KG1 (cell line): ENCODE data around the gene ZFX.
"Not testable (repeated sequence)": the region's sequence is repeated elsewhere in the genome, so short reads cannot be mapped to it uniquely, and the experiment has no call there.

Experiments used
- DNase-seq: peaks from one replicate; lab custom pipeline; 2025; lab: John Stamatoyannopoulos, UW

Gene ZFX

GRCh38 chrX:24151513-24151912 is 2.0 kb downstream of the ZFX start:
- DNase-seq = no peak

DNA sequence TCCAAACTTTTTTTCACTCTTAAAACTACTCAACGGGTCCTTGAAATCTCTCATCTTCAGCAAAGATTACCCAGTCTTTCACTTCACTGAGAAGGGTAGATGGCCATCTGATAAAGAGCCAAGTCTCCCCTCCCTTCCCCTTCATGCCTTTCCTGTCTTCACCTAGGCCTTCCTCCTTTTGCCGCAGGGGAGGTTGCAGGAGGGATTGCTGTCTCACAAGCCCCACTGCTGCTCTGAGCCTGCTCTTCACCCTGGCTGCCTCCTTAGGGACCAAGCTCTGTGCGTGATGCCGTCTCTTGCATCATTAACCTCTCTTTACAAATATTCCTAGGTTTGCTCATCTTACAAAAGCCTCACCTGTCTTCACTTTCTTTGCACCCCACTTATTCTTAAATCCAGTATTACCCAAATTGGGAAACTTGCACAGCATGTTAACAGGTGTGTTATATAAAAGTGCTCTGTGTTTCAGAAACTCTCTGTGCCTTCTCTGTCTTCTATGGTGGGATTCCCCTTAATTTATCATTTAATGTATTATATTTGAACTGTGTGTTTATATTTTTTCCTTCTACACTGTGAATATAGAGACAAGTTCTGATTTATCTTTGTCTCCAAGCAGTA is 3.8 kb downstream of the ZFX start:
- no peak for DNase-seq

DNA sequence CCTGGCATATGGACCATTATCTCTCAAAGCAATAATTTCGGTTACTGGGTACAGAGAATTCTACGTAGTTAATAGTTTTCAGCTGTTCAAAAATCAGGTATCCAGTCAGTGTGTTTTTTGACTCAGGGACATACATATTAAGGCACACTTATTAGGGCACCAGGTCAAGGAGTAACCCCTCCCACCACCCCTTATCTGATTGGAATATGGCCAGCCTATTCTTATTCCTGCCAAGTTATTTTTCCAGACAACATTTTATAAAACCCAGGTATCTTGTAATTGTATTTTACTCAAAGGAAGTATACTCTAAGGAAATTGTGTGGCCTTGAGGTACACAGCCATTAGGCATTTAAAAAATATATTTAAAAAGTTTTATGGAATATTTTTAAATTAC is 4.3 kb downstream of the ZFX start:
- DNase-seq = no peak

DNA sequence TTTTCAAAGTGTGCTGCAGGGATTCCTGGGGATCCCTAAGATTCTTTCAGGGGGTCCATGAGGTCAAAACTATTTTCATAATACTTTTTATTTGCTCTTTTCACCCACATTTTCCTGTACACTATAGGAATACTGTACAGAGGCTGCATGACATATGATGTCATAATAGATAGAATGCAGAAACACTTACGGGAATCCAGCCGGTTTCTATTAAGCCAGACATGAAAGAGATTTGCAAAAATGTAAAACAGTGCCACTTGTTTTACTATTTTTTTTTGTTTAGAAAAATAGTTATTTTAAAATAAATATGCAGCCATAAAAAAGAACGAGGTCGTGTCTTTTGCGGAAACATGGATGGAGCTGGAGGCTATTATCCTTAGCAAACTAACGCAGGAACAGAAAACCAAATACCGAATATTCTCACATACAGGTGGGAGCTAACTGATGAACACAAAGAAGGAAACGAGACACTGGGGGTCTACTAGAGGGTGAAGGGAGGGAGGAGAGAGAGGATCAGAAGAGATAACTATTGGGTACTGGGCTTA is 5.0 kb downstream of the ZFX start:
- no peak for DNase-seq

DNA sequence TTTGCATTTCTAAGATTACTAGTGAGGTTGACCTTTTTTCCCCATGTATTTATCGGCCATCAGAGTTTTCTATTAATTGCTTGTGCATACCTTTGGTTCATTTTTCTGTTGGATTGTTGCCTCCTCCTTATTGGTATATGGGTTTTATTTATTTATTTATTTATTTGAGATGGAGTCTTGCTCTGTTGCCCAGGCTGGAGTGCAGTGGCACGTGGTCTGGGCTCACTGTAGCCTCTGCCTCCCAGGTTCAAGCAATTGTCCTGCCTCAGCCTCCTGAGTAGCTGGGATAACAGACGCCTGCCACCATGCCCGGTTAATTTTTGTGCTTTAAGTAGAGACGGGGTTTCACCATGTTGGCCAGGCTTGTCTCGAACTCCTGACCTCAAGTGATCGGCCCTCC is 6.2 kb downstream of the ZFX start:
- DNase-seq = not testable (repeated sequence)

GRCh38 chrX:24156177-24156576 is 6.6 kb downstream of the ZFX start:
- DNase-seq = no peak

- no peak for DNase-seq
Observed at GRCh38 chrX:24158881-24159280, 9.4 kb downstream of the ZFX start.

GRCh38 chrX:24166078-24166477 is 16.5 kb downstream of the ZFX start:
- no peak for DNase-seq

DNA sequence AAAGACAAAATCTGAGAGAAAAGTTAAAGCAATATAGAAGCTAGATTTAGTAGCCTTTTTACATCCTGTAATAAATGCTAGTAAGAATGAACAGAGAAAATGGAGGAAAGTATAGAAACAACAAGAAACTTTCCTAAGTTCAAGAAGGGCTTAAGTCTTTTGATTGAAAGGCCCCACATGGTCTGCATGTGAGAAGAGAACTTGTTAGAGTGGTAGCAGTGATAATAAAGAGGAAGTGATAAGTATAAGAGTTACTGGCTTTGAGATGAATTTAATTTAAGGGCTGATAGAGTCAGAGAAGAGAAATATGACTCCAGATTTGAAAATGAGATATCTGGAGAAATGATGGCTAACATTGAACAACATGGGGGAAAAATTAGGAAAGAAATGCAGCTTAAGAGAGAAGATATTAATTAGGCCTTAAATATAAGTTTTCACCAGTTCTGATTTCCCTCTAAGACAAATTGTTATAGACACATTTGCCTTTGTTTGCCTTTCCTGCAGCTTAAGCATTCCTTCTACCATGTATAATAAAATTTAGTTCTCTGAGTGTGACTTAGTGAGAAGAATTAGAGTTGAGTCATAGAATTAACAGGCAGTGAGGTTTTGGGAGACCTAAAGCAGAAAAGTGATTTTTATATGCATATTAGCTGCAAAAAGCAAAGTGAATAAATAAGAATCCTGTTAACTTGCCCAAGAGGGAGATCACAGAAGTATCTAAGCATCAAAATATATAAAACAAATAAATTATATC is 18.4 kb downstream of the ZFX start:
- no peak for DNase-seq

- no peak for DNase-seq
Observed at GRCh38 chrX:24168807-24169206, 19.3 kb downstream of the ZFX start.

GRCh38 chrX:24169211-24169610 is 19.7 kb downstream of the ZFX start:
- no peak for DNase-seq

- no peak for DNase-seq
Observed at GRCh38 chrX:24173115-24173847, 23.8 kb downstream of the ZFX start.

DNA sequence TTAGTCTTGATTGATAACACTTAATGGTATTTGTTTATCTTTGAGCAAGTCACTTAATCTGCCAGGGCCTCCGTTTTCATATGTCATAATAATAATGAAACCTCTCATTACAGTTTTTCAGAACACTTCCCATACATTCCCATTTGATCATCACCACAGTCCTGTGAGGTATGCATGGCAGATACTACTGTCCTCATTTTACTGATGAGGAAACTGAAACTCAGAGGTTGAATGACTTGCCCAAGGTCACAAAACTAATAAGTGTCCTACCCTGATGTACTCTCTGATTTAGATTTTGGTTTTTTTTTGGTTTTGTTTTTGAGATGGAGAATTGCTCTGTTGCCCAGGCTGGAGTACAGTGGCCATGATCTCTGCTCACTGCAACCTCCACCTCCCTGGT is 25.7 kb downstream of the ZFX start:
- no peak for DNase-seq

- no peak for DNase-seq
Observed at GRCh38 chrX:24178441-24178840, 28.9 kb downstream of the ZFX start.

DNA sequence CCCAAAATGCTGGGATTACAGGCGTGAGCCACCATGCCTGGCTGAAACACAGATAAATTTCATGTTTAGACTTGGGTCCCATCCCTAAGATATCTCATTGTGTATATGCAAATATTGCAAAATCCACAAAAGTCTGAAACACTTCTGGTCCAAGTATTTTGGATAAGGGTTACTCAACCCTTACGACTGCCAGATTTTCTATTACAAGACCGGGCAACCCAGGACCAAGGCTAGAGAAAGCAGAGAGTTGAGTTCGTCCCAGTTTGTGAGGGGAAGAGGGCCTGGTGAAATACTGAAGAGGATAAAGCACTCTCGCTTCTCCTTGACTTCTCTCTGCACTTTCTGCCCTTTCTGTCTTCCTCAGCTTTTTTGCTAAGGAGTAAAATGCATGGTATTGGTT is 34.5 kb downstream of the ZFX start:
- DNase-seq = no peak

GRCh38 chrX:24186483-24186882 is 37.0 kb downstream of the ZFX start:
- DNase-seq = no peak

DNA sequence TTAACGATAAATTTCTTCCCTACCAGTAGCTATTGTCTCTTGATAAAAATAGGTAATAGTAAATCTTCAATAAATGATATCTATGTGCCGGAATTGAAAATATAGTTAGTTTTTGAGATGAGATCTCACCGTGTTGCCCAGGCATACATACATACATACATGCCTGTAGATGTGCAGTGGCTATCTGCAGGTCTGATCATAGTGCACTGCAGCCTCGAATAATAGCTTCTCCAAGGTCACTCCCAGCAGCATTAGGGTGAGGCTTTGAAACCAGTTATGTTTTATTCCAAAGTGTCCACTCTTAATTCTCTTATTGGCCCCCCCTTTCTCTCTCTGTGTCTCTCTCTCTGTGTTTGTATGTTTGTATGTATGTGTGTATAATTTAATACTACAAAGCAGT is 37.5 kb downstream of the ZFX start:
- DNase-seq = no peak

GRCh38 chrX:24189490-24189889 is 40.0 kb downstream of the ZFX start:
- DNase-seq = no peak

- no peak for DNase-seq
Observed at GRCh38 chrX:24190500-24191156, 41.1 kb downstream of the ZFX start.

DNA sequence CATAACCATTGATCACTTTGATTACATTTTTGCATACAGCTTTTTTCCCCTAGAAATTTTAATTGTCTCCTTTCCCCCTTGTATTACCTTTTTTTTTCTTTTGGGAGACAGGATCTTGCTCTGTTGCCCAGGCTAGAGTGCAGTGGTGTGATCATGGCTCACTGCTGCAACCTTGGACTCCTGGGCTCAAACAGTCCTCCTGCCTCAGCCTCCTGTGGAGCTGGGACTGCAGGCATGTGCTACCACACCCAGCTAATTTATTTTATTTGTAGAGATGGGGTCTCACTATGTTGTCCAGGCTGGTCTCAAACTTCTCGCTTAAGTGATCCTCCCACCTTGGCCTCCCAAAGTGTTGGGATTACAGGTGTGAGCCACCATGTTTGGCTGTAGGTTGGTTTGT is 47.0 kb downstream of the ZFX start:
- DNase-seq = no peak

DNA sequence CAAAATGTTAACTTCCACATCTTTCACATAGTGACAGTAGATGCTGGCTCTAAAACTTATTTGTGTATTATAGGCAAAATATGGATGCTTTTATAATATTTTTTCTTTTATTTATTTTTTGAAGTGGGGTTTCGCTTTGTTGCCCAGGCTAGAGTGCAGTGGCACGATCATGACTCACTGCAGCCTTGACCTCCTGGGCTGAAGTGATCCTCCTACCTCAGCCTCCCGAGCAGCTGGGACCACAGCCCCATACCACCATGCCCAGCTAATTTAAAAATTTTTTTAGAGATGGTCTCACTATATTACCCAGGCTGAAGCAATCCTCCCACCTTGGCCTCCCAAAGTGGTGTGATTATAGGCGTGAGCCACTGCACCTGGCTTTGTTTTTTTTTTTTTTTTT is 48.6 kb downstream of the ZFX start:
- no peak for DNase-seq

DNA sequence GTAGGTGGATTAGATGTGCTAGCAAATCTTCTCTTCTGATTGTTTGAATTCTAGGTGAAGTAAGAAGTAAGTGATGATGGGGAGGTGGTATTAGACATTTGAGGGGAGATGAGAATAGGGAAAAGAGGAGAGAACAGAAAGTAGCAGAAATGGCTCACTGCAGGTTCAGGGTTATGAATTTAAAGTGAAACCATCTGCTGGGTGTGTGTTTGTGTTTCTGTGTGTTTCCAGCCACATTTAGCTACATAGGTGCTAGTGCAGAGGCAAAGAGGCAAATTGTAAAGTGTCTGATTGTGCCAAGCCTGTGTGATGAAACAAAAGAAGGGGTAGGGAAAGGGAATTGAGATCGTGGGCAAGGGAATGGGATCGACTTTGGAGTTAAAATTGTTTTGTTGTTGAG is 50.6 kb downstream of the ZFX start:
- DNase-seq = no peak

GRCh38 chrX:24201216-24201615 is 51.7 kb downstream of the ZFX start:
- DNase-seq = no peak
